GM12801 (cell line): ENCODE data around the gene NRG2.

Source experiments
- CTCF ChIP-seq: IDR thresholded peaks from one replicate; pipeline ENCODE4 v1.5.1; 2011; ENCODE audit warnings: control low read depth; ENCODE audit not compliant: insufficient read length; ENCODE audit errors: extremely low read depth

The NRG2 gene

GRCh38 chr5:139870677-139871076 lies 172.4 kb downstream of the NRG2 start:
- TF ChIP-seq CTCF = no peak

DNA sequence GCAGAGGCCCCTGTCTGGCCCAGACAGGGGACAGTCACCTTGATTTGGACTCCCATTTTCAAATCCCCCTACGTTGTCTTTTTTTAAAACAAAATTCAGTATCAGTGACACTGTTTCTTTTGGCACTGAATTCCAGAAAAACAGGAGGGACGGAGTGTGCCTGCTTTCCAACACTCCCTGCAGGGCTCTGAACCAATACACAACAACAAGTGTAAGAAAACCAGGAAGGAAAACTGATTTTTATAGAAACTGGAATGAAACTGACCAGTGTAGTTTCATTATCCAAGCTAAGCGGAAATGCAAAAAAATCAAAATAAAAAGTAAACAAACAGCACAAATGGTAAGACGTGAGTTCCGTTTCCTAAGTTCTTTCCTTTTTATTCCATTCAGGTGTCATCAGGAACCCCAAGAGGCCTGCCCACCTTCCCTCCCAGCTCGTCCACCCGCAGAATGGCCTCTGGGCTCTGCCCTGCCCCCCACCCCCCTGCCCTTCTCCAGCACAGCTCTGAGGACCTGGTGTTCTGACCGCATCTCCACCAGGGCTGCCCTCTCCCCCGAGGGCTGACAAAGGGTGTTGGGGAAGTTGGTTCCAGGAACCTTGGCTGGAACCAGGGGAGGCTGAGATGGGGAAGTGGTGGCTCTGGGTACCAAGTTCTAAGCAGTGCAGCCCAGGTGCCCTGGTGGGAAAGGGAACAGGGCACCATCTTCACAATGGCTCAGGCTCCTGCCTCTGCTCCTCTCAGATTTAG lies 173.9 kb downstream of the NRG2 start:
- TF ChIP-seq CTCF = no peak

DNA sequence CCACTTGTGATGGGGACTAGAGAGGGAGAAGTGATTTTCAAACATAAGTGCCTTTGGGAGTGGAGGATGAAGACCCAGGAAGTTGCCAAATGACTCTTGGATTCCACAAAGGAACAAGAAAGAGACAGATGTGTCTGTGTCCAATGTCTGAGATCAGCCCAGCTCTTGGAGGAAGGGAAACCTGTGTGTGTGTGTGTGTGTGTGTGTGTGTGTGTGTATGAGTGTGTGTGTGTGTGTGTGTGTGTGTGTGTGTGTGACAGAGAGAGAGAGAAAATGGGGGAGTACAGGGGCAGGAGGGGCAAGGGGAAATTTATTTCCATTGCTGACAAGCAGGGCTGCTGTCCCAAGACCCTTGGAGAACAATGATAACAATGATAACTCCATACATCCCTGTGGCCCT lies 175.5 kb downstream of the NRG2 start:
- no peak for TF ChIP-seq CTCF

DNA sequence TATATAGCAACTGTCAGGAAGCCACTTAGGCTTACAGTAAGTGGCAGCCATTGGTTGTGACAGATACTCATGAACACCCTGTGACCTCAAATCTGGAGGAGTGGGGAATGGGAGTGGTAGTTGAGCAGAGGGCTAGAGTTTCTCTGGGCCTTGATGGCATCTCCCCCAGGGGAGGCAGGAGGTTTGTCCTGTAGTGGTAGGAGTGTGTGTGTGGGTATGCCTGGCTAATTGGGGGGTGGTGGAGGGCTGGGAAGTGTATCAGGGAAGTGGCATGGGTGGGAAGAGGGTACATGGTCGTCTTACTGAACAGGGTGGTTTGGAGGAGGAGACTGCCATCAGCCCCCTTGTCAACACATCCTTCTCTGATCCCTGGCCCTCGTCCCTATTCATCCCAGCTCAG lies 176.0 kb downstream of the NRG2 start:
- no peak for TF ChIP-seq CTCF

GRCh38 chr5:139864716-139865483 lies 178.2 kb downstream of the NRG2 start:
- TF ChIP-seq CTCF = no peak

GRCh38 chr5:139863855-139864558 lies 179.1 kb downstream of the NRG2 start:
- peak; percentile 14 for TF ChIP-seq CTCF

DNA sequence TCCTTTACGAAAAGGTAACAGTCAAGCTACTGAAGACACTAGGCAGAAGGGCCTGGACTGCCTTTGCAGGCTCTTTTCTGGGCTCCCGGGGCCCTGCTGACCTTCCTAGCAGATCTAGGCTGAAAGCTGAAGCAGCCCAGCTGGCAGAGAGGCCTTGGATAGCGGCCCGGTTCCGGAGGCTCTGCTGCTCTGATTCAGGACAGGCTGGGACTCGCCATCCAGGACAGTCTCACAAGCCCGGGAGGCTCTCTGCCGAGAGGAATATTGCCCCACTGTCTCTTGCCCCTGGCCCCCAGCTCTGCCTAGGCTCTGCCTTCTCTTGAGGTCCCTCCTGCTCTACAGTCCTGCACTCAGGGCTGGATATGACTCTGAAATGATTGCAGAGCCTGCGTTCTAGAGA lies 179.7 kb downstream of the NRG2 start:
- TF ChIP-seq CTCF = no peak
